Suprapubic skin (tissue), 4 donors: ENCODE measurements around the gene ANKRD1.

Source experiments
- CTCF ChIP-seq, 2 donors: fragments of 200-600 bp in 1 of 2; fragments of 450-650 bp in 1 of 2; sonication (generic) in 1 of 2; IDR thresholded peaks; one replicate each; pipeline ENCODE4 v1.5.1; 2016 to 2019; ENCODE audit warnings: antibody characterized with exemption in 2 of 2, mild to moderate bottlenecking in 1 of 2, moderate library complexity in 1 of 2
- POLR2A ChIP-seq, 2 donors: fragments of 450-650 bp; IDR thresholded peaks; one replicate each; pipeline ENCODE4 v1.6.1; 2017; ENCODE audit warnings: antibody characterized with exemption in 2 of 2, mild to moderate bottlenecking in 2 of 2, moderate library complexity in 2 of 2
- POLR2AphosphoS5 ChIP-seq, 3 donors: sonication (generic); formaldehyde crosslinking; IDR thresholded peaks; one replicate each; pipeline ENCODE4 v1.6.1; 2017; ENCODE audit warnings: antibody characterized with exemption in 3 of 3

- TF ChIP-seq CTCF (IDR thresholded peaks at IDR 0.05), result no peak
- TF ChIP-seq POLR2A (IDR thresholded peaks at IDR 0.05), result no peak
- TF ChIP-seq POLR2AphosphoS5 (IDR thresholded peaks at IDR 0.05), result no peak
Measured at GRCh38 chr10:90919683-90920574, 958 bp downstream of the ANKRD1 start.
